Suppressor macrophage treated with lipopolysaccharide for 1 hour (primary cell): ENCODE results near the gene POTEF.
"Not testable (repeated sequence)": the region's sequence is repeated elsewhere in the genome, so short reads cannot be mapped to it uniquely, and the experiment has no call there.

Experiments
- DNase-seq, 3 donors: peaks; one replicate each; pipeline ENCODE4 v3.0.0-alpha.2; 2020 to 2022

POTEF gene

GRCh38 chr2:130127726-130128125 is 1.3 kb downstream of the POTEF start:
- DNase-seq: not testable (repeated sequence)

GRCh38 chr2:130120924-130121323 is 8.1 kb downstream of the POTEF start:
- not testable (repeated sequence) for DNase-seq

GRCh38 chr2:130102597-130103363 is 26.2 kb downstream of the POTEF start:
- DNase-seq: not testable (repeated sequence)

- not testable (repeated sequence) for DNase-seq
Measured at GRCh38 chr2:130062645-130063044, 66.4 kb downstream of the POTEF start.

GRCh38 chr2:130059982-130060381 is 69.0 kb downstream of the POTEF start:
- DNase-seq: not testable (repeated sequence)

- DNase-seq: not testable (repeated sequence)
Measured at GRCh38 chr2:130056336-130056735, 72.7 kb downstream of the POTEF start.

GRCh38 chr2:130053217-130053911 is 75.7 kb downstream of the POTEF start:
- not testable (repeated sequence) for DNase-seq

GRCh38 chr2:130052376-130052775 is 76.6 kb downstream of the POTEF start:
- DNase-seq: not testable (repeated sequence)

GRCh38 chr2:130048422-130048821 is 80.6 kb downstream of the POTEF start:
- DNase-seq: not testable (repeated sequence)

GRCh38 chr2:130038265-130038603 is 90.8 kb downstream of the POTEF start:
- DNase-seq: not testable (repeated sequence)

GRCh38 chr2:130025931-130026330 is 103.1 kb downstream of the POTEF start:
- peak in 1 of 3 donors; percentile 1 for DNase-seq
